ENCODE measurements around the gene LCTL.

The LCTL gene

GRCh38 chr15:66567897-66568296 lies 2.1 kb upstream of the LCTL start:
- no peak for DNase-seq (ENCODE audit: low spot score)
- no peak for TF ChIP-seq CTCF (IDR thresholded peaks at IDR 0.05; ENCODE audit: borderline replicate concordance, control extremely low read depth, extremely low read depth, insufficient read depth, missing control alignments)
- in situ Hi-C loops (cut with MboI; ENCODE audit: low sequenced_read_pairs, unreplicated experiment): no loop called here

GRCh38 chr15:66566963-66567531 lies 1.2 kb upstream of the LCTL start:
- peak; percentile 88 for DNase-seq (ENCODE audit: low spot score)
- in situ Hi-C loops (cut with MboI; ENCODE audit: low sequenced_read_pairs, unreplicated experiment): no loop called here
- TF ChIP-seq CTCF (IDR thresholded peaks at IDR 0.05; ENCODE audit: borderline replicate concordance, control extremely low read depth, extremely low read depth, insufficient read depth, missing control alignments): peak; percentile 61

- in situ Hi-C loops (cut with MboI; ENCODE audit: low sequenced_read_pairs, unreplicated experiment): no loop called here
- no peak for TF ChIP-seq CTCF (IDR thresholded peaks at IDR 0.05; ENCODE audit: borderline replicate concordance, control extremely low read depth, extremely low read depth, insufficient read depth, missing control alignments)
- no peak for DNase-seq (ENCODE audit: low spot score)
Observed at GRCh38 chr15:66565141-66565641, 607 bp downstream of the LCTL start.

GRCh38 chr15:66564136-66565041 lies 1.4 kb downstream of the LCTL start:
- no peak for TF ChIP-seq CTCF (IDR thresholded peaks at IDR 0.05; ENCODE audit: borderline replicate concordance, control extremely low read depth, extremely low read depth, insufficient read depth, missing control alignments)
- in situ Hi-C loops (cut with MboI; ENCODE audit: low sequenced_read_pairs, unreplicated experiment): no loop called here
- no peak for DNase-seq (ENCODE audit: low spot score)

- in situ Hi-C loops (cut with MboI; ENCODE audit: low sequenced_read_pairs, unreplicated experiment): no loop called here
- no peak for DNase-seq (ENCODE audit: low spot score)
- no peak for TF ChIP-seq CTCF (IDR thresholded peaks at IDR 0.05; ENCODE audit: borderline replicate concordance, control extremely low read depth, extremely low read depth, insufficient read depth, missing control alignments)
Observed at GRCh38 chr15:66563566-66564110, 2.2 kb downstream of the LCTL start.

GRCh38 chr15:66563126-66563525 lies 2.7 kb downstream of the LCTL start:
- DNase-seq (ENCODE audit: low spot score): no peak
- in situ Hi-C loops (cut with MboI; ENCODE audit: low sequenced_read_pairs, unreplicated experiment): no loop called here
- TF ChIP-seq CTCF (IDR thresholded peaks at IDR 0.05; ENCODE audit: borderline replicate concordance, control extremely low read depth, extremely low read depth, insufficient read depth, missing control alignments): no peak

Data from GM13976 (cell line).